T-helper 17 cell (primary cell): Measurements from ENCODE around the gene HNRNPA3. TPM values are rescaled to one million over a fixed set of nuclear protein-coding genes. Genes with fewer than 3 reads are reported as not detected.
A peak's percentile ranks its signal among the peaks of the same experiment; 100 is the strongest.

Source experiments
- ATAC-seq: fragments of 150-1000 bp; cut with Tn5 transposase; 2 replicates; pipeline ENCODE4 v1.10.0; 2021; ENCODE audit warnings: mild to moderate bottlenecking, moderate library complexity
- DNase-seq, 3 donors: peaks; one replicate each; pipeline versions ENCODE4 v3.0.0 to v3.0.0-alpha.2; 2020 to 2021
- H3K9me3 ChIP-seq: one replicate; pipeline ENCODE4 v1.7.0; 2013; ENCODE audit warnings: low read length, mild to moderate bottlenecking; ENCODE audit not compliant: control insufficient read depth, poor library complexity, severe bottlenecking
- H3K27ac Mint-ChIP-seq: one replicate; pipeline ENCODE4 v1.8.0; 2022; ENCODE audit warnings: mild to moderate bottlenecking, moderate library complexity, mixed read lengths
- H3K27me3 Mint-ChIP-seq: one replicate; pipeline ENCODE4 v1.8.0; 2022; ENCODE audit warnings: mixed read lengths
- H3K36me3 Mint-ChIP-seq: one replicate; pipeline ENCODE4 v1.8.0; 2022; ENCODE audit warnings: low read depth, mixed read lengths
- H3K4me1 Mint-ChIP-seq: one replicate; pipeline ENCODE4 v1.8.0; 2022; ENCODE audit warnings: mild to moderate bottlenecking, mixed read lengths
- H3K4me3 Mint-ChIP-seq: one replicate; pipeline ENCODE4 v1.8.0; 2022; ENCODE audit warnings: mild to moderate bottlenecking, moderate library complexity, mixed read lengths
- total RNA-seq, 4 donors: library from RNA in 2 of 4; stranded (reverse) in 2 of 4; gene quantifications; one replicate each; pipeline ENCODE4 v1.2.3 and lab custom pipeline; 2022 to 2026

The HNRNPA3 gene
- total RNA-seq, 2 donors from 2014 or later, result 179 to 183 TPM

GRCh38 chr2:177256695-177257094 lies 44.1 kb downstream of the HNRNPA3 start:
- H3K27ac Mint-ChIP-seq, result peak overlapping the region; percentile 53
- DNase-seq, result no peak
- no peak overlapping the region for H3K4me3 Mint-ChIP-seq
- no peaks in the 10 kb centered on the region for H3K9me3 ChIP-seq
- H3K36me3 Mint-ChIP-seq, result no peaks in the 10 kb centered on the region
- ATAC-seq, result no peak
- peaks cover 68% of the 10 kb centered on the region for H3K4me1 Mint-ChIP-seq
- H3K27me3 Mint-ChIP-seq, result no peaks in the 10 kb centered on the region

- Mint-ChIP-seq H3K27me3 (no peaks in the 10 kb centered on the region), H3K27ac (peak overlapping the region; percentile 53), H3K4me3 (peak overlapping the region; percentile 57), H3K4me1 (peaks cover 66% of the 10 kb centered on the region), H3K36me3 (no peaks in the 10 kb centered on the region)
- no peak for DNase-seq
- no peak for ATAC-seq
- no peaks in the 10 kb centered on the region for H3K9me3 ChIP-seq
Measured at GRCh38 chr2:177257471-177257870, 44.9 kb downstream of the HNRNPA3 start.

- ATAC-seq (no peak), DNase-seq (no peak)
- H3K36me3 Mint-ChIP-seq, result no peaks in the 10 kb centered on the region
- peaks cover 60% of the 10 kb centered on the region for H3K4me1 Mint-ChIP-seq
- H3K27me3 Mint-ChIP-seq, result no peaks in the 10 kb centered on the region
- no peaks in the 10 kb centered on the region for H3K9me3 ChIP-seq
- no peak overlapping the region for H3K4me3 Mint-ChIP-seq
- peak overlapping the region; percentile 53 for H3K27ac Mint-ChIP-seq
Measured at GRCh38 chr2:177258059-177258458, 45.5 kb downstream of the HNRNPA3 start.

- Mint-ChIP-seq H3K27ac (peak overlapping the region; percentile 94), H3K27me3 (no peaks in the 10 kb centered on the region), H3K36me3 (no peaks in the 10 kb centered on the region), H3K4me3 (peak overlapping the region; percentile 69), H3K4me1 (peaks cover 49% of the 10 kb centered on the region)
- no peaks in the 10 kb centered on the region for H3K9me3 ChIP-seq
- DNase-seq (no peak), ATAC-seq (no peak)
Measured at GRCh38 chr2:177260379-177260778, 47.8 kb downstream of the HNRNPA3 start.

GRCh38 chr2:177261116-177262060 lies 48.8 kb downstream of the HNRNPA3 start:
- ATAC-seq (no peak), DNase-seq (no peak)
- Mint-ChIP-seq H3K4me3 (peak overlapping the region; percentile 96), H3K27ac (peak overlapping the region; percentile 94), H3K36me3 (no peaks in the 10 kb centered on the region), H3K4me1 (peaks cover 51% of the 10 kb centered on the region), H3K27me3 (no peaks in the 10 kb centered on the region)
- no peaks in the 10 kb centered on the region for H3K9me3 ChIP-seq

- Mint-ChIP-seq H3K4me1 (peaks cover 53% of the 10 kb centered on the region), H3K4me3 (peak overlapping the region; percentile 96), H3K27ac (peak overlapping the region; percentile 94), H3K27me3 (no peaks in the 10 kb centered on the region), H3K36me3 (no peaks in the 10 kb centered on the region)
- ATAC-seq, result no peak
- H3K9me3 ChIP-seq, result no peaks in the 10 kb centered on the region
- DNase-seq, result no peak
Measured at GRCh38 chr2:177262092-177262491, 49.5 kb downstream of the HNRNPA3 start.

- Mint-ChIP-seq H3K27ac (peak overlapping the region; percentile 94), H3K36me3 (no peaks in the 10 kb centered on the region), H3K27me3 (no peaks in the 10 kb centered on the region), H3K4me3 (peak overlapping the region; percentile 96), H3K4me1 (peaks cover 48% of the 10 kb centered on the region)
- no peaks in the 10 kb centered on the region for H3K9me3 ChIP-seq
- ATAC-seq, result no peak
- no peak for DNase-seq
Measured at GRCh38 chr2:177262958-177263450, 50.4 kb downstream of the HNRNPA3 start.

- H3K4me3 Mint-ChIP-seq, result peak overlapping the region; percentile 96
- H3K27ac Mint-ChIP-seq, result peak overlapping the region; percentile 94
- DNase-seq (peak; percentile 90 to 94 (median 93)), ATAC-seq (peak; percentile 68)
- no peaks in the 10 kb centered on the region for H3K9me3 ChIP-seq
- H3K4me1 Mint-ChIP-seq, result peaks cover 43% of the 10 kb centered on the region
- no peaks in the 10 kb centered on the region for H3K27me3 Mint-ChIP-seq
- no peaks in the 10 kb centered on the region for H3K36me3 Mint-ChIP-seq
Measured at GRCh38 chr2:177263451-177264208, 51.0 kb downstream of the HNRNPA3 start.

GRCh38 chr2:177264209-177264692 lies 51.7 kb downstream of the HNRNPA3 start:
- Mint-ChIP-seq H3K27ac (peak overlapping the region; percentile 99), H3K27me3 (no peaks in the 10 kb centered on the region), H3K4me1 (peaks cover 37% of the 10 kb centered on the region), H3K36me3 (no peaks in the 10 kb centered on the region), H3K4me3 (peak overlapping the region; percentile 96)
- ATAC-seq, result no peak
- H3K9me3 ChIP-seq, result no peaks in the 10 kb centered on the region
- peak in 2 of 3 donors; percentile 26 to 29 for DNase-seq

GRCh38 chr2:177264693-177265587 lies 52.3 kb downstream of the HNRNPA3 start, which contains the start of gene NFE2L2:
NFE2L2 (minus strand) TSS chr2:177264727; CDS start chr2:177264576, 151 bp downstream.
- no peaks in the 10 kb centered on the region for H3K36me3 Mint-ChIP-seq
- H3K9me3 ChIP-seq, result no peaks in the 10 kb centered on the region
- DNase-seq (peak; percentile 91 to 94 (median 91)), ATAC-seq (peak; percentile 77)
- H3K27me3 Mint-ChIP-seq, result no peaks in the 10 kb centered on the region
- H3K27ac Mint-ChIP-seq, result peak within 1 kb of the TSS; percentile 99
- peaks cover 36% of the 10 kb centered on the region for H3K4me1 Mint-ChIP-seq
- H3K4me3 Mint-ChIP-seq, result peak within 1 kb of the TSS; percentile 96

- ATAC-seq (no peak), DNase-seq (no peak)
- H3K27ac Mint-ChIP-seq, result peak overlapping the region; percentile 99
- H3K4me1 Mint-ChIP-seq, result peaks cover 29% of the 10 kb centered on the region
- H3K9me3 ChIP-seq, result no peaks in the 10 kb centered on the region
- H3K4me3 Mint-ChIP-seq, result peak overlapping the region; percentile 96
- H3K27me3 Mint-ChIP-seq, result no peaks in the 10 kb centered on the region
- no peaks in the 10 kb centered on the region for H3K36me3 Mint-ChIP-seq
Measured at GRCh38 chr2:177265824-177266817, 53.5 kb downstream of the HNRNPA3 start.
